GM19455 (cell line): ENCODE measurements around the gene CUEDC2.

Experiments
- ATAC-seq: cut with Tn5 transposase; IDR thresholded peaks from one replicate; pipeline ENCODE4 v1.9.1; 2021; ENCODE audit not compliant: unreplicated experiment

Gene CUEDC2, protein sequence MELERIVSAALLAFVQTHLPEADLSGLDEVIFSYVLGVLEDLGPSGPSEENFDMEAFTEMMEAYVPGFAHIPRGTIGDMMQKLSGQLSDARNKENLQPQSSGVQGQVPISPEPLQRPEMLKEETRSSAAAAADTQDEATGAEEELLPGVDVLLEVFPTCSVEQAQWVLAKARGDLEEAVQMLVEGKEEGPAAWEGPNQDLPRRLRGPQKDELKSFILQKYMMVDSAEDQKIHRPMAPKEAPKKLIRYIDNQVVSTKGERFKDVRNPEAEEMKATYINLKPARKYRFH

DNA sequence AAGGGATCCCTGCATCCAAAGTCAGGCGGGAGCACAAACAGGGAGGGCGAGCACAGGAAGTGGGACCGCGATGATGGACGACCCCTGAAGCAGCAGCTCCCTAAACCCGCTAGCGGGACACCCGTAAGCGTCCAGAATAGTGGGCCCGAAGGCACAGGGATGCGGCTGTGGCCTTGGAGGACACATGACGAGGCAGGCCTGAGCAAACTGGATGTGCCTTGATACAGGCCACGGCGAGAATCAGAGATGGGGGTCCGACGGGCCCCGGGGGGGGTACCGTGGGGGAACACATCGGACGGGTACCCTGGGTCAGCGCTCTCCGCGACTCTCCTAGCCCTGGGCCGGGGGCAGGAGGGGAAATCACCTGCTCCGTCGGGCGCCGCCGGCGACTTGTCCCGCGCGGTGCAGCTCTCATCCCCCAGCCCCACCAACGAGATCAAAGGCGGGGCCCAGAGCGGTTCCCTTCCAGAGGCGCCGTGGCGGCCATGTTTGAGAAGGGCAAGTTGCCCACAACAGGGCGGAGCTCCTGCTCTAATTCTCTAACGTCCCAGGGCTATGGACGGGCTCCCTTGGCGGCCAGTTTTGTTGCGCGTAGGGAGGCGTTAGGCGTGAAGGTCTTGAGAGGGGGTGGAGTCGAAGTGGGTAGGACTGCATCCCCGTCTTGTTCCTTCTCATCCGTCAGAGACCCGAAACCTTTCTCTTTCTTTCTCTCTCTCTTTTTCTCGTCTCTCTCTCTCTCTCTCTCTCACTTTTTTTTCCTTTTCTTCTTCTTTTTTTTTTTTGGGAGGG is at the start of gene CUEDC2:
TSS of gene CUEDC2 (minus strand) at position 413 of the 789 bp plus-strand sequence. CDS start 7,386 bp downstream, outside the sequence.
- ATAC-seq, result peak; percentile 93

DNA sequence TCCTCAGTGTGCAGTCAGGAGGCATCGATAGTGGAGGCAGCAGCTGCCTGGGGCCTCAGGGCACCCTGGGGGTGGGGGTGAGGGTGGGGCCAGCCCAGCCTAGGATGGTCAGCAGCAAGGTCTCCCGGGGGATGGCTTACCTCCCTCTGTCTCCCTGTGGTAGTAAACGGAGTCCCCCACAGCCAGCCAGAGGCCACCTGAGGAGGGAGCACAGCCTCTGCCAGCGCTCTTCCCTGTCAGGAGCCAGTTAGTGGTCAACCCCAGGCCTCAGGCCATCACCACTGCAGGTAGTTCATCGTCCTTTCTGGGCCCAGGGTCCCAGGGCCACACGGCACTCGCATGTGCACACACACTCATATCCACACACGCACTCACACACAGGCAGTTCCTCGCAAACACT is 48.0 kb upstream of the CUEDC2 start:
- no peak for ATAC-seq

GRCh38 chr10:102479651-102480050 is 47.3 kb upstream of the CUEDC2 start:
- no peak for ATAC-seq

GRCh38 chr10:102476466-102477141 is 44.2 kb upstream of the CUEDC2 start:
- ATAC-seq, result no peak

DNA sequence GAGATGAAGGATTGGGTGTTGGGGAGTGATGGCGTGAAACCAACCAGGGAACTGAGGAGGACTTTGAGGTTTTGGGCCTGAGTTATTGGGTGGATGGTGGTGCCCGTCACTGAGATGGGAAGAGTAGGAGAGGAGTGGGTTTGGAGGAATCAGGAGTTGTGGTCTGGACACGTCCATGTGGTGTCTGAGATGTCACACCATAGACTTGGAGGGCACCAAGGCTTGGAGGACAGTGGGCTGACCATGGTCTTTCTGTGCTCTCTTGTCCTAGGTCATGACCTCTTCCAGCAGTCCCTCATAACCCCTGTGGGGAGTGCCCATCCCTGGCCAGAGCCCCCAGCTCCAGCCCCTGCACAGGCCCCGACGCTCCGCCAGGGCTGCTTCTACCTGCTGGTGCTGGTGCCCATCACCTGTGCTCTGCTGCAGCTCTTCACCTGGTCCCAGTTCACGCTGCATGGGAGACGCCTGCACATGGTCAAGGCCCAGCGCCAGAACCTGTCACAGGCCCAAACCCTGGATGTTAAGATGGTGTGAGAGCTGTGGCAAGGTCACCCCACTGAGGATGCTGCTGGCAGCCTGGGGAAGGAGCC is 43.2 kb upstream of the CUEDC2 start:
- no peak for ATAC-seq

GRCh38 chr10:102473445-102474331 is 41.3 kb upstream of the CUEDC2 start:
- no peak for ATAC-seq

GRCh38 chr10:102470579-102471546 is 38.5 kb upstream of the CUEDC2 start:
- ATAC-seq, result no peak

DNA sequence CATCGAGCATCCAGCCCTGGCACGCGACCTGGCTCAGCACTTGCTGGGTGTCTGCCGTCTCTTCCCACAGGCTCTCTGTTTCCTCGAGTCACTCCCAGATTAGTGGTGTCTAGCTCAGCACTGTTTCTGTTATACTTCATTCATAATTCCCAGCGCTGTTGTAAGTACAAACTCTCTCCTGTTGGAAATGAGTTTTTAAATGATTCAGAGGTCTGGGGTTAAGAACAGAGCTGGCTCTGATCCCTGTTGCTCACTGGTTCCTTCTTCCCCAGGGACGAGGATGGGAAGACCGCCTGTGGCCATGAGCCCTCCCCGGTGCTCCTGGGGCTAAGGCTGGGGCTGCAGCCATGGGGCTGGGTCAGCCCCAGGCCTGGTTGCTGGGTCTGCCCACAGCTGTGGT is 36.3 kb upstream of the CUEDC2 start:
- ATAC-seq, result no peak

DNA sequence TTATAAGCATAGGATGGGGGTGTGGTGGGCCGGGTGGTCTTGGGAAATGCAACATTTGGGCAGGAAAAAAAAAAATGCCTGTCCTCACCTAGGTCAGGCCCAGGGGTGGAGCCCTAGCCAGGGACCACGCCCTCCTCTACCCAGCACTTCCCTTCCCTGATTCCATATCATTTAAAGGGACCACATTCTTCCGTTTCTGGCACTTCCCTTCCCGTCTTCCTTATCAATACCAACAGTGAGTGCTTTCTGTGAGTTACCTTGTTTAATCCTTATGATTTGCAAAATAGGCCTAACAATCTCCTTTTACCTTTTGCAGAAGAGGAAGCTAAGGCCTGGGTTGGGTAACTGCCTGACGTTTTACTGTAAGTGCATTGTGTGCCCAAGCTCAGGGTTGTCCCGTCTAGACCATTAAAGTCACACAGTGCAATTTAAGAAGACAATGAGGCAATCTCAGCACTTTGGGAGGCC is 35.6 kb upstream of the CUEDC2 start:
- ATAC-seq, result no peak

- no peak for ATAC-seq
Measured at GRCh38 chr10:102467318-102467717, 34.9 kb upstream of the CUEDC2 start.

DNA sequence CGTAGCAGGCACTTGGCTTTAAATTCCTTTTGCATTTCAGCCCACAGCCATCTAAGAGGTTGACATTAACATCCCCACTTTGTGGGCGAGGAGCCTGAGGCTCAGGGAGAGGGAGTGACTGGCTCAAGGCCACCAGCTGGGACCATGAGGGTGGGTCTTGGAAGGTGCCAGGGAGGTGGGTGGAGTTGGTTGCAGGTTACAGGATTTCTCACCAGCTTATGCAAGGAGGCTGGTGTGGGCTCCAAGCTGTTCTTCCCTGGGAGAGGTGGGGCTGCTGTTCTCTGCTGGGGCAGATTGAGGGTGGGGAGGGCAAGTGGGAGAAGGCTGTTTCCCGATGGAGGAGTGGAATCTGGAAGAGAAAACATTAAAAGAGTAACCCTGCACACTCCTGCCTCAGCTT is 33.1 kb upstream of the CUEDC2 start:
- no peak for ATAC-seq

- ATAC-seq, result no peak
Measured at GRCh38 chr10:102463983-102464382, 31.6 kb upstream of the CUEDC2 start.

DNA sequence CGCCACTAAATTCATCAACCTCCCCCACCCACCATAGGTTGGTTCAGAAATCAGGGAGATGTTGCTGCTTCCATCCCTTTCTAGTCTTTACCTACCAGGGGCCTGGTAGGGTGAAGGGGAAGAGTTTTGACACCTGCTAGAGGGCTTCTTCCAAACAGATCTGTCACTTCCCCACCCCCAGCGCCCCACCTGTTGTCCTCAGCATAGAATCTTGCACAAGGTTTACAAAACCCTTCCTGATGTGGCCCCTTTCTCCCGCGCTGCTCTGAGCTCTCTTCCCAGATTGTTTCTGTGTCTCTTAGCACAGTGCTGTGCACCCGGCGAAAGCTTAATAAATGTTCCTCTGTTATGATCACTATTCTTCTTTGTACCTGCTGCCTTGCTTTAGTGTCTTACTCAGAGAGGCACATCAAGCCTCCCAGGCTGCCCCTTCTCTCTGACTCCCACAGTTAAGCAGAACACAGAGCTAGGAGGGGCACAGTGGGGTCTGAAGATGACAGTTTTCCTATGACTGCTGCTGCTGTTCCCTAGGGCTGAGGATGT is 30.2 kb upstream of the CUEDC2 start:
- ATAC-seq, result no peak

DNA sequence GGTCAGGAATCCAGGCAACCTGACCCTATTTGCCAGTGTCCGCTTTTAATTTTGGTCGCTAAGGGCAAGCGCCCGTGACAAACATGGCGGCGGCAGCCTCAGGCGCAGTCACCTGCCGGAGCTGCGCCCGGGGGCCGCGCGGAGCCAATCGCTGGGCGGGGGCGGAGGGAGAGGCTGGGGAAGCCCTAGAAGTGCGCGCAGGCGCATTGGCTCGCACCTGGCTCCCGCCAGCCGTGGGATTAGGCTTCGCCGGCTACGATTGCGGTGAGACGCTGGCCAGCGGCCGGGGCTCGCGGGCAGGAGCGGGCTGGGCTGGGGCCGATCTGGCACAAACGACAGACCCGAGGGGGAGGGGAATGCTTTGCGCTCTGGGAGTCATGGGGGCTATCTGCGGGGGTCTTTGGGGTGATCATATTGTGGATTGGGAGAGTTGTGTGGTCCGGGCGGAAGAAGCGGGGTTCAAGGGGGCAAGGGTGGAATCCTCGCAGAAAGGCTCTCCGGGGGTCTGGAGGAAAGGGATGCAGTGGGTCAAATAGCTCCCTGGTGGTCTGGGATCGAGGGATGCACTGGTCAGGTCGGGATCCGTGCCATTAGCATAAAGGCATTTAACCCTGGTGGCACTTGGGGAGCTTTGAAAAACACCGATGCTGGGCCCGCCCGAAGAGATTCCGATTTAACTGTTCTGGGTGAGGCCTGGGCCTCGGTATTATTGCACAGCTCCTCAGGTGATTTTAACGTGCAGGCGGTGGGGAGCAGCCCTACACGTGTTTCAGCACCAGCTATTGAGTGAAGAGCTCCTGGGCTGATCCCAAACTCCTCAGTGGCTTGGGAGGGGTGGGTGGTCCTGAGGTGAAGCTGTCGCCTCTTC is 29.0 kb upstream of the CUEDC2 start:
- ATAC-seq, result peak; percentile 87

GRCh38 chr10:102460836-102461186 is 28.4 kb upstream of the CUEDC2 start:
- ATAC-seq, result peak; percentile 41

- ATAC-seq, result no peak
Measured at GRCh38 chr10:102458656-102459055, 26.3 kb upstream of the CUEDC2 start.

DNA sequence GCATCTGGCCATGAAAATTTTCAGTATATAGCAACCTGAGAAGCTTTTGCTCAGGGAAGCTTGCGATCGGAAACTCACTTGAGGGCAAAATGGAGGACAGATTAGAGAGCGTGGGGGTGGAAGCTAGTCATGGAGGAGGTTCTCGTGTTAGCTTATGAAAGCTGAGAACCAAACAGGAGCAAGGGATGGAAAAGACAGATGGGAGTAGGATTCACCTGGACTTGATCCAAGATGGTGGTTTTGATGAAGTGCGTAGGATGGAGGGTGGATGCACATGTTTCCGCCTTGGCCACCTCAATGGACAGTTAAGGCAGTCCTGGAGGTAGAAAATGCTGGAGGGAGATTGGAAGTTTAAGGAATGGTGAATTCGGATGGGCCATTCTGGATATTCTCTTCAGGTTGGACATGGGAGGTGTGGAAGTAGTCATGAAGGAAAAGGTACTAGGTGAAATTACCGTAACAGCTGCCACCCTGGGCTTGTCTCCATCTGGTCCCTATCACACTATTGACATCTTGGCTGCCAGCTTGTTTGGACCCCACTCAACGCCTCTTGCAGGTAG is 25.3 kb upstream of the CUEDC2 start:
- ATAC-seq, result no peak
